GM19035 (cell line): ENCODE results near the gene KLHL29.

ENCODE experiments used
- ATAC-seq: cut with Tn5 transposase; IDR thresholded peaks from one replicate; pipeline ENCODE4 v1.9.1; 2021; ENCODE audit not compliant: unreplicated experiment

The KLHL29 gene

GRCh38 chr2:23687214-23687613 lies 302.2 kb downstream of the KLHL29 start:
- no peak for ATAC-seq

- ATAC-seq, result no peak
Observed at GRCh38 chr2:23687713-23688112, 302.7 kb downstream of the KLHL29 start.

- no peak for ATAC-seq
Observed at GRCh38 chr2:23688486-23689130, 303.6 kb downstream of the KLHL29 start.

GRCh38 chr2:23689131-23689700 lies 304.2 kb downstream of the KLHL29 start:
- no peak for ATAC-seq

GRCh38 chr2:23689891-23690290 lies 304.9 kb downstream of the KLHL29 start:
- ATAC-seq, result no peak

- no peak for ATAC-seq
Observed at GRCh38 chr2:23690421-23691105, 305.6 kb downstream of the KLHL29 start.

GRCh38 chr2:23691106-23691470 lies 306.1 kb downstream of the KLHL29 start:
- no peak for ATAC-seq

DNA sequence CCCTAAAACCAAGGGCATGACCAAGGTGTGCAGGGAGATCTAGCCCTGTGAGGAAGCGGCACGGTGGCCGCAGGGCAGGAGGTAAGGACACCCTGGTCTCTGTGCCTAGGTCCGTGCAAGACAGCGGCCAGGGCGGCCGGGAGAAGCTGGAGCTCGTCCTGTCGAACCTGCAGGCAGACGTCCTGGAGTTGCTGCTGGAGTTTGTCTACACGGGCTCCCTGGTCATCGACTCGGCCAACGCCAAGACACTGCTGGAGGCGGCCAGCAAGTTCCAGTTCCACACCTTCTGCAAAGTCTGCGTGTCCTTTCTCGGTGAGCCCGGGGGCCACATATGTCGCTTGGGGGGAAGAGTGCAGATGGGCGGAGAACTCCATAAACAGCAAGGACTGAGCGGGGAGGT lies 306.6 kb downstream of the KLHL29 start:
- no peak for ATAC-seq

DNA sequence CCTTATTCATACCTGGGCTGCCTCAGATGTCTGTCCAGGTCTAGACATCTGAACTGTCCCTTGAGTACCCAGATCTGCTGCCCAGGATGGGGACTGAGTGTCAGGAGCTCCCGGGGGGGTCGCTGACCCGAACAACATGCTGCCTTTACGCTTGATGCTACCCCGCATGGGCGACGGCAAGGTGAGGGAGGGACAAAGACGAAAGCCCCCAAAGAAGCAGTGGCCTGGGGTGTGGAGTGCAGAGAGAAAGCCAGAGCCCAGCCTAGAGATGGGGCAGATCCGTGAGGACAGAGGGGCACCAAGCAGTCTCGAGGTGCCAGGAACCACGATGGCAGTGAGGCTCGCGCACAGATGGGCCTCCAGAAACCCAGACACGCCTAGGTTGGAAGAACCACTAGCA lies 307.3 kb downstream of the KLHL29 start:
- ATAC-seq, result no peak

GRCh38 chr2:23692851-23693605 lies 308.0 kb downstream of the KLHL29 start:
- ATAC-seq, result no peak

DNA sequence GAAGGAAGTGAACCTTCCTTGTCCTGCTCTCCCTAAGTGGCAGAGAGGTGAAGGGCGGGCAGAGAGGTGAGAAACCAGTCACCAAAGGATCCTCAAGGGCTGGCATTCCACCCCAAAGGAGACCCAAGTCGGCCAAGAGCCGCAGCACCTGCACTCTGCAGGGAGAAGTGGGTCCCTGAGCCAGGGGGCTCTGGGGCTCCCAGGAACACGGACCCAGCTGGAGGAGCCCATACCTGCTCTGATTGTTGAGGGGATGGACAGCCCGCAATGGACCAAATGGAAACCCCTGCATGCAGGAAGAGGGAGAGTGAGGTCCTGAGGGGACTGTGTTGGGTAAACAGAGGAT lies 308.6 kb downstream of the KLHL29 start:
- ATAC-seq, result no peak

DNA sequence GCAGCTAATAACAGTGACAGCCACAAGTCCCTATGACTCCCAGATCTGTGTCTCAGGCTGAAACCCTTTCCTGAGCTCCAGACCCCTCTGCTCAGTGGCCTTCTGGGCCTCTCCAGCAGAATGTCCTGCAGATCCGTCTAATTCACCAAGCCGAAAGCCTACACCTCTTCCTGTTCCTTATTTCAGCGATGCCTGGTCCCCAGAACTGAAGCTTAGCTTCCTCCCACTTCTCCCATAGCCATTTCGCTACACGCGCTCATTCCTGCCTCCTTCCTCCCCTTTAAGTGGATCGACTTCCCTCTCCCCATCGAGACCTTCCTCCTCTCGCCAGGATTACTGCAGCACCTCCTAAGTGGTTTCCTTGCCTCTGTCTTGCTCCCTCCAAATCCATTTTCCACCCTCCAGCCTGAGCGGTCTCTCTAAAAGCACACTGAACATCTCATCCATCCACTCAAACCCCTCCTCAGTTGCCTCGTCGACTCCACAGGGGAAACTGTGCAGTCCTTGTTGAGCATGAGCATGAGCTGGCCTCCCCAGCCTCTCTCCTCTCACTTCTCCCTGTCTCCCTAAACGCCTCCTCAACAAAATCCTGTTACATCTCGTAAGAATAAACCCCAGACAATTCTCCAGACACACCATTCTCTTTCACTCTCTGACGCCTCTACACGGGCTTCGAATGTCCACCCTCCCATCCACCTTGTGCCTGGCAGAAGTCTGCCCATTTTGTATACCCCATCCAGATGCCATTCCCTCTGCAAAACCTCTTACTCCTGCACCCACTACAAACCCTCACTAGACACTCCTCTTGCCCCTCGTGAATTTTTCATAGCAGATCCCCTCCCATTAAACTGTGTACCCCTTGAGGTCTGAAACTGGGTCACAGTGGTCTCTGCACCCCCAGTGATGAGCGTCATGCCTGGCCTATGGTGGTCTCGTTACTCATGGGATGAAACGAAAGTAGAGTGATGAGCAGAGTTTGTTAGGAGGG lies 309.4 kb downstream of the KLHL29 start:
- no peak for ATAC-seq

GRCh38 chr2:23695214-23695889 lies 310.4 kb downstream of the KLHL29 start:
- ATAC-seq, result no peak

DNA sequence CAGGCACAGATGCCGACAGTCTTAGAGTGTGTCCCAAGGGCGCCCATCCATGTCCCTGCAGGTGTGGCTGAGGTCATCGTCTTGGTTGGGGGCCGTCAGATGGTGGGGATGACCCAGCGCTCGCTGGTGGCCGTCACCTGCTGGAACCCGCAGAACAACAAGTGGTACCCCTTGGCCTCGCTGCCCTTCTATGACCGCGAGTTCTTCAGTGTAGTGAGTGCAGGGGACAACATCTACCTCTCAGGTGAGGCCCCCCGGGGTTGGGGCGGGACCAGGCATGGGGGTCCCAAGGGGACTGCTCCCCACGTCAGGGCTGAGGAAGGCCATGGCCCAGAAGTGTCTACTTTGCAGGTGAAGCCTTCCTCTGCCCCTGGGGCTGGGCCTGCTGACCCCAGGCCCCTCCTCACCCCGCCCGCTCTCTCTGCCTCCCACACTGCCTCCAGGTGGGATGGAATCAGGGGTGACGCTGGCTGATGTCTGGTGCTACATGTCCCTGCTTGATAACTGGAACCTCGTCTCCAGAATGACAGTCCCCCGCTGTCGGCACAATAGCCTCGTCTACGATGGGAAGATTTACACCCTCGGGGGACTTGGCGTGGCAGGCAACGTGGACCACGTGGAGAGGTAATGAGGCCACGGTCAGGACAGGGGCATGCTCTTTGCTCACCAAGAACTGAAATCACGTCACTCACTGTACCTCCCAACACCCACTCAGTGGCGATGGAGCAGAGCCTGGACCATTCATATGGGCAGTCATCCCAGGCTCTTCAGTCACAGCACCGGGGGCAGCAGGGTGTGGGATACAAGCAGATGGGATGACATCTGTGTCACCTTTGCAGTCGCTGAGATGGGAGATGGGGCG lies 311.1 kb downstream of the KLHL29 start:
- no peak for ATAC-seq

DNA sequence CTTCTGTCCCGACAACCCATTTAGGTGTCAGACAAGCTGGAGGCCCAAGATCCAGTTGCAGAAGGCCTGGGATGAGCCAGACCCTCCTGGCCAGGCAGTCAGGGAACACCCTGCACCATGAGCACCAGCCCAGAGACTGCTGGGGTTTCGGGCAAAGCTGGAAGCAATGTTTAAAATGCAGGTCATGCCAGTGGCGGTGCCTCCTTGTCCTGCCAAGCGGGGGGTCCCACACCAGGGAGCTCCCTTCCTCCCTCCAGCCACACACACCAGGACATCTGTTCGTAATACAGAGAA lies 311.7 kb downstream of the KLHL29 start:
- no peak for ATAC-seq

DNA sequence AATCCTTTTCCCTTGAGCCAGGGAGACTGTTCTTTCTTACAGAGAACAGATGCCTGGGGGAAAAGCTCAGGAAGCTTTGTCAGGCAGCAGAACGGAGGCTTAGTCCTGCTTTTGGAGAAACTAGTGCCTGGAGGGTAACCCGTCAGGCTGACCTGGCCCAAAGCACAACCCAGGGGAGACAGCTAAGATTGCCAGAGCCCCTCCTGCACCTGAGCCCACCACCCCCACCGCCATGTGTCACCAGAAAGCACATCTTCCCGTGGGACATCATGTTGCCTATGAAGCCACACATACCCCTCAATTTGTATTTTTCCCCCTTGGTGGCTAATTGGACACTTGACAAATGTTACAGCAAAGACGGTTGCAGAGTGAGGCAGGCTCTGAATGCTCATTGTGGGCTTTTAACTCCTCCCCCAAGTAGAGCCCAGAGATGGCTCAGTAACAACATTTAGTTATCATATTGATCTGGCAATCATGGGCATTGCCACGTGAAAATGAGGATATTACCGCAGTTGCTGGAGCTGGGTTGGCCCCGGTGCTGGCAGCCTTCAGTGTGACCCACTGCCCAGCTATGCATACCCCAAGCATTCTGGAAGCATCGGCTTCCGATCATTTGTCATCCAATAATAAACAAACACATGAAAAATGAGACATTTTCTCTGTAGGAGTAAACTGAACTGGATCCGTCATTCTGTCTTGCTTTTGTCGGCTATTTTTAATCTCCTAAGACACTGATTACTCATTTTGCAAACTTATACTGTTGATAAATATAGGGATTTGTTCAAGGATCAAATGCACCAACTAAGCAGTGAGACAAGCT lies 312.5 kb downstream of the KLHL29 start:
- ATAC-seq, result no peak

GRCh38 chr2:23698116-23698693 lies 313.2 kb downstream of the KLHL29 start:
- no peak for ATAC-seq
